Measurements from ENCODE around the gene DYSF. TPM values are rescaled to one million over a fixed set of nuclear protein-coding genes. Genes with fewer than 3 reads are reported as not detected.

DYSF gene
- total RNA-seq, 1 experiment from 2014 or later = 5.5 TPM

DNA sequence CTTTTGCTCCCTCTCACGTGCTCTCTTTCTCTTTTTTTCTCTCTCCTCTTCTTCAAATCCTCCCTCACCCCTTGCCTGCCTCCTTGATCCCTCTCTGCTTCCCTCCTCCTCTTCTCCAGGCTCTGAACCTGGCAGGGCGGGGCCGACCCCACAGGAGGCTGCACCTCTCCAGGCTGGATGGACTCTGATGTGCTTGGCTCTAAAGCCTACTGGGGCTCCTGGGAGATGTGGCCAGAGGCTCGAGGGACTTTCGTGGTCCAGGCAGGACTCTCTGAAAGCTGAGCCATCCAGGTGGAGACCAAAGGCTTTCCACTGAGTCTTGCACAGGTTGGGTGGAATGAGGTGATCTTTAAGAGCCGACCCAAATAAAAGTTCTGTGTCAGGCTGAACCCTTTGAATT, 25.4 kb downstream of the DYSF start:
- Histone ChIP-seq H2BK120ac (ENCODE audit: low read depth, low read length, poor library complexity, severe bottlenecking) (no peak overlapping the region), H3K23me2 (ENCODE audit: insufficient read length, low read depth, low read length, poor library complexity, severe bottlenecking) (no peaks in the 10 kb centered on the region), H4K91ac (ENCODE audit: insufficient read length, low read depth, low read length) (no peak overlapping the region), H3K79me2 (ENCODE audit: insufficient read depth, low read length) (no peaks in the 10 kb centered on the region), H3K4me1 (ENCODE audit: insufficient read depth, low read length) (no peaks in the 10 kb centered on the region; the same call in 1 of the 2 replicates), H2BK5ac (ENCODE audit: insufficient read length, low read length) (no peak overlapping the region), H2AK5ac (ENCODE audit: insufficient read length, low read length) (no peak overlapping the region), H2BK12ac (ENCODE audit: insufficient read length, low read depth, low read length) (no peak overlapping the region), H3K27me3 (ENCODE audit: insufficient read depth, low read length) (no peaks in the 10 kb centered on the region), H3K4ac (ENCODE audit: low read depth, low read length) (no peak overlapping the region), H4K20me1 (ENCODE audit: control insufficient read depth, insufficient read depth, insufficient read length) (no peaks in the 10 kb centered on the region), H3K4me2 (ENCODE audit: insufficient read depth, insufficient read length, low read length) (no peak overlapping the region), H2AFZ (ENCODE audit: low read length) (no peak overlapping the region), H3K79me1 (ENCODE audit: insufficient read depth, low read depth, low read length, poor library complexity, severe bottlenecking) (no peaks in the 10 kb centered on the region), H4K8ac (replicated peaks; ENCODE audit: insufficient read length, low read depth, low read length) (no peak overlapping the region), H3K9ac (ENCODE audit: extremely low read depth, insufficient read length, low read length) (no peak overlapping the region), H3K27ac (ENCODE audit: insufficient read length, low read depth, low read length) (no peak overlapping the region), H4K5ac (ENCODE audit: insufficient read length, low read depth, low read length) (no peak overlapping the region), H2BK20ac (ENCODE audit: low read depth, low read length, poor library complexity, severe bottlenecking) (no peak overlapping the region), H3K9me3 (ENCODE audit: control insufficient read depth, low read depth, low read length) (no peaks in the 10 kb centered on the region), H3K14ac (ENCODE audit: insufficient read depth, low read length) (no peak overlapping the region), H3K56ac (ENCODE audit: insufficient read length, low read depth, low read length) (no peak overlapping the region), H3K23ac (ENCODE audit: insufficient read length, low read depth, low read length) (no peak overlapping the region), H2BK15ac (ENCODE audit: low read depth, low read length) (no peak overlapping the region; the same call in 1 of the 2 replicates), H3T11ph (ENCODE audit: low read length) (no peak overlapping the region), H3K18ac (ENCODE audit: insufficient read length, low read depth, low read length) (no peak overlapping the region)
- Mint-ChIP-seq H3K9me3 (no peaks in the 10 kb centered on the region; a peak in 1 of 5 replicates), H3K27ac (no peak overlapping the region), H3K27me3 (ENCODE audit: low read depth) (peaks cover 5% of the 10 kb centered on the region), H3K4me1 (peaks cover 30 to 32% of the 10 kb centered on the region in 2 experiments), H3K4me3 (no peak overlapping the region), H3K36me3 (ENCODE audit: insufficient read depth in 1 of 3, low read depth in 3 of 3) (peaks cover 0 to 2% (median 0%) of the 10 kb centered on the region in 3 experiments; a peak in 3 of 7 replicates)
- TF ChIP-seq, protein P1, sequence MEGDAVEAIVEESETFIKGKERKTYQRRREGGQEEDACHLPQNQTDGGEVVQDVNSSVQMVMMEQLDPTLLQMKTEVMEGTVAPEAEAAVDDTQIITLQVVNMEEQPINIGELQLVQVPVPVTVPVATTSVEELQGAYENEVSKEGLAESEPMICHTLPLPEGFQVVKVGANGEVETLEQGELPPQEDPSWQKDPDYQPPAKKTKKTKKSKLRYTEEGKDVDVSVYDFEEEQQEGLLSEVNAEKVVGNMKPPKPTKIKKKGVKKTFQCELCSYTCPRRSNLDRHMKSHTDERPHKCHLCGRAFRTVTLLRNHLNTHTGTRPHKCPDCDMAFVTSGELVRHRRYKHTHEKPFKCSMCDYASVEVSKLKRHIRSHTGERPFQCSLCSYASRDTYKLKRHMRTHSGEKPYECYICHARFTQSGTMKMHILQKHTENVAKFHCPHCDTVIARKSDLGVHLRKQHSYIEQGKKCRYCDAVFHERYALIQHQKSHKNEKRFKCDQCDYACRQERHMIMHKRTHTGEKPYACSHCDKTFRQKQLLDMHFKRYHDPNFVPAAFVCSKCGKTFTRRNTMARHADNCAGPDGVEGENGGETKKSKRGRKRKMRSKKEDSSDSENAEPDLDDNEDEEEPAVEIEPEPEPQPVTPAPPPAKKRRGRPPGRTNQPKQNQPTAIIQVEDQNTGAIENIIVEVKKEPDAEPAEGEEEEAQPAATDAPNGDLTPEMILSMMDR (conservative IDR thresholded peaks at IDR 0.05) = no peak
- DNase-seq = no peak
- no CpG with 5 or more reads among the region's 6 CpGs for WGBS (ENCODE audit: extremely low coverage, insufficient read length, low lambda C conversion rate)

All from H9 (cell line).